Mesenchymal stem cell (in vitro differentiated cells and primary cell): Measurements from ENCODE around the gene EDDM3A.
"Not testable (repeated sequence)": the region's sequence is repeated elsewhere in the genome, so short reads cannot be mapped to it uniquely, and the experiment has no call there.

Experiments used
- DNase-seq: peaks from one replicate; pipeline ENCODE4 v3.0.0-alpha.2; 2013
- H2AFZ ChIP-seq: one replicate; pipeline ENCODE4 v1.6.1; 2013; ENCODE audit warnings: low read depth, mild to moderate bottlenecking, control low read depth, inconsistent platforms, low read length, moderate library complexity
- H2AK5ac ChIP-seq: 2 replicates; pipeline ENCODE4 v1.6.1; 2013; ENCODE audit warnings: low read length, moderate library complexity, mild to moderate bottlenecking, inconsistent platforms; ENCODE audit not compliant: severe bottlenecking
- H2BK120ac ChIP-seq: one replicate; pipeline ENCODE4 v1.6.1; 2013; ENCODE audit warnings: low read depth, mild to moderate bottlenecking, inconsistent platforms, low read length, moderate library complexity
- H2BK12ac ChIP-seq, 2 experiments: one replicate each; pipeline ENCODE4 v1.6.1; 2013; ENCODE audit warnings: inconsistent platforms in 2 of 2, low read length in 2 of 2, mild to moderate bottlenecking in 2 of 2, moderate library complexity in 2 of 2, control low read depth in 1 of 2
- H2BK15ac ChIP-seq: one replicate; pipeline ENCODE4 v1.6.1; 2013; ENCODE audit warnings: mild to moderate bottlenecking, low read depth, inconsistent platforms; ENCODE audit not compliant: poor library complexity, severe bottlenecking
- H2BK5ac ChIP-seq: 2 replicates; pipeline ENCODE4 v1.6.1; 2013; ENCODE audit warnings: low read depth, mild to moderate bottlenecking, low read length, control low read depth, inconsistent platforms; ENCODE audit not compliant: poor library complexity, severe bottlenecking
- H3K14ac ChIP-seq, 2 experiments: one replicate each; pipeline ENCODE4 v1.6.1; 2013; ENCODE audit warnings: inconsistent platforms in 2 of 2, low read length in 2 of 2, control low read depth in 1 of 2, mild to moderate bottlenecking in 1 of 2, moderate library complexity in 1 of 2
- H3K18ac ChIP-seq, 2 experiments: one replicate each; pipeline ENCODE4 v1.6.1; 2013; ENCODE audit warnings: inconsistent platforms in 2 of 2, low read length in 2 of 2, control low read depth in 1 of 2, low read depth in 1 of 2, mild to moderate bottlenecking in 1 of 2
- H3K23ac ChIP-seq, 2 experiments: one replicate each; pipeline ENCODE4 v1.6.1; 2013; ENCODE audit warnings: inconsistent platforms in 2 of 2, low read length in 2 of 2, mild to moderate bottlenecking in 2 of 2, moderate library complexity in 2 of 2, control low read depth in 1 of 2
- H3K27ac ChIP-seq: 2 replicates; pipeline ENCODE4 v1.5.1; 2013; ENCODE audit warnings: mild to moderate bottlenecking, moderate library complexity, low read length, control low read depth, inconsistent platforms; ENCODE audit not compliant: poor library complexity, severe bottlenecking
- H3K27me3 ChIP-seq, 2 experiments: 2 replicates each; pipeline versions ENCODE4 v1.6.1 to v1.7.0; 2013; ENCODE audit warnings: low read length in 2 of 2, mild to moderate bottlenecking in 2 of 2, moderate library complexity in 2 of 2, control low read depth in 1 of 2, inconsistent platforms in 1 of 2; ENCODE audit not compliant: control insufficient read depth in 1 of 2, insufficient read depth in 1 of 2
- H3K36me3 ChIP-seq, 2 experiments: 2 replicates each; pipeline versions ENCODE4 v1.6.1 to v1.7.0; 2013; ENCODE audit warnings: low read length in 2 of 2, control low read depth in 1 of 2, inconsistent platforms in 1 of 2, low read depth in 1 of 2, mild to moderate bottlenecking in 1 of 2; ENCODE audit not compliant: insufficient read depth in 2 of 2, control insufficient read depth in 1 of 2
- H3K4ac ChIP-seq, 2 experiments: one replicate each; pipeline ENCODE4 v1.6.1; 2013; ENCODE audit warnings: inconsistent platforms in 2 of 2, low read length in 2 of 2, mild to moderate bottlenecking in 2 of 2, moderate library complexity in 2 of 2, control low read depth in 1 of 2, low read depth in 1 of 2
- H3K4me1 ChIP-seq: 2 replicates; pipeline ENCODE4 v1.6.1; 2013; ENCODE audit warnings: low read depth, low read length, control low read depth; ENCODE audit not compliant: control insufficient read depth, insufficient read depth
- H3K4me2 ChIP-seq: 2 replicates; pipeline ENCODE4 v1.6.1; 2013; ENCODE audit warnings: low read length, mild to moderate bottlenecking, inconsistent platforms; ENCODE audit not compliant: poor library complexity, severe bottlenecking
- H3K4me3 ChIP-seq, 2 experiments: 2 replicates each; pipeline versions ENCODE4 v1.5.1 to v1.7.0; 2013; ENCODE audit warnings: low read length in 2 of 2, mild to moderate bottlenecking in 2 of 2, control low read depth in 1 of 2, low read depth in 1 of 2; ENCODE audit not compliant: insufficient read depth in 1 of 2
- H3K79me1 ChIP-seq: replicated peaks from 2 replicates; pipeline ENCODE4 v1.6.1; 2013; ENCODE audit warnings: mild to moderate bottlenecking, control low read depth, low read length, inconsistent platforms; ENCODE audit not compliant: poor library complexity, severe bottlenecking
- H3K9ac ChIP-seq: 2 replicates; pipeline ENCODE4 v1.7.0; 2013; ENCODE audit warnings: mild to moderate bottlenecking, low read length, moderate library complexity
- H3K9me3 ChIP-seq: 2 replicates; pipeline ENCODE4 v1.7.0; 2013; ENCODE audit warnings: mild to moderate bottlenecking, low read length; ENCODE audit not compliant: control insufficient read depth
- H4K8ac ChIP-seq: one replicate; pipeline ENCODE4 v1.6.1; 2013; ENCODE audit warnings: inconsistent platforms, mild to moderate bottlenecking, low read length, moderate library complexity
- H4K91ac ChIP-seq: one replicate; pipeline ENCODE4 v1.6.1; 2013; ENCODE audit warnings: mild to moderate bottlenecking, low read length, inconsistent platforms
- WGBS: methylation state at CpG from one replicate; pipeline ENCODE4 v1.1.7; 2013; ENCODE audit warnings: mixed read lengths; 5-methylcytosine and 5-hydroxymethylcytosine counted together

The EDDM3A gene

DNA sequence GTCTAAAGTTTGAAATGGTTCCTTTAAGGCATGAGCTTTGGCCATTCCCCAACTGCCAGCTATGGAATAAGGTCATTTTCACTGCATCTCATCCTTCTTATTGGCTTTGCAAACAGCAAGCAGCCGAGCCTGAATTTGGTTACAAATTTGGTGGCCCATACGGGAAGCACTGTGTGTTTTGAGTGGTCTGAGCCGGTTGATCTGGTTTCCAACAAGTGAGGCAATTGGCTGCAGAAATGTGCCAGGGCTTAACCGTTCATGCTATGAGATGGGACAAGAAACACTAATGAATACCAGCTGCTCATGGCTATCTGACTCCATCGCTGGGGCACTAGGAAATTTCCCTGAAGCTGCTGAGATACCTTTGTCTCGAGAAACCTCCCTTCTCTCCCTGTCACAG is 9.3 kb downstream of the EDDM3A start:
- 76% methylated on average over 6 of the region's 6 CpGs for WGBS
- H3K27ac ChIP-seq: no peak overlapping the region
- H3K4me2 ChIP-seq: no peak overlapping the region
- no peak overlapping the region for H2AFZ ChIP-seq
- no peaks in the 10 kb centered on the region for H3K4me1 ChIP-seq
- no peak for DNase-seq
- no peak overlapping the region for H3K9ac ChIP-seq
- no peak overlapping the region for H4K8ac ChIP-seq
- H3K4ac ChIP-seq: no peak overlapping the region
- H2BK12ac ChIP-seq: no peak overlapping the region
- no peak overlapping the region for H4K91ac ChIP-seq
- H3K27me3 ChIP-seq: peaks cover 0 to 15% of the 10 kb centered on the region in 2 experiments
- no peak overlapping the region for H3K4me3 ChIP-seq
- no peaks in the 10 kb centered on the region for H3K79me1 ChIP-seq
- H3K23ac ChIP-seq: no peak overlapping the region
- H3K18ac ChIP-seq: no peak overlapping the region
- no peak overlapping the region for H2BK15ac ChIP-seq
- H3K36me3 ChIP-seq: no peaks in the 10 kb centered on the region
- H3K9me3 ChIP-seq: peaks cover 21% of the 10 kb centered on the region
- H2BK5ac ChIP-seq: no peak overlapping the region
- H2AK5ac ChIP-seq: no peak overlapping the region
- H3K14ac ChIP-seq: no peak overlapping the region
- no peak overlapping the region for H2BK120ac ChIP-seq

DNA sequence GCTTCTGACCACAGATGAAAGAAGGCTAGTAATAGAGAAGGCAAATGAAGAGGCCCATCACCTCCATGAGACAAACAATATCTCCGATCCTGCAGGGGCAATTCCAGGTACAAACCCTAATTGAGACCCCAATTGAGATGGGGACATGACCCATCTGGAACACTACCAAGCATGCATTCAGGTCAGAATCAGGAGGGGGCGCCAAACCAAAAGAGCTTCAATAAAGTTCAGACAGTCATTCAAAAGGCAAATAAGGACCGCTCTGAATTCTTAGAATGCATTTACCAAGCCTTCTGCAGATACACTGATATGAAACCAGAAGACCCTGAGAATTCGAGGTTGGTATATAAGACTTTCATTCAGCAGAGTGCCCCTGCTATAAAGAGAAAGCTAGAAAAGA is 12.3 kb downstream of the EDDM3A start:
- H2BK15ac ChIP-seq: no peak overlapping the region
- H2BK5ac ChIP-seq: no peak overlapping the region
- no peaks in the 10 kb centered on the region for H3K36me3 ChIP-seq
- H2BK12ac ChIP-seq: no peak overlapping the region
- H3K4me1 ChIP-seq: no peaks in the 10 kb centered on the region
- no peak overlapping the region for H2AK5ac ChIP-seq
- H3K79me1 ChIP-seq: no peaks in the 10 kb centered on the region
- no peak overlapping the region for H3K4me3 ChIP-seq
- peaks cover 0 to 18% of the 10 kb centered on the region in 2 experiments for H3K27me3 ChIP-seq
- no peak overlapping the region for H3K27ac ChIP-seq
- H2AFZ ChIP-seq: no peak overlapping the region
- no peak overlapping the region for H4K8ac ChIP-seq
- 55% methylated on average over 3 of the region's 4 CpGs for WGBS
- H3K4me2 ChIP-seq: no peak overlapping the region
- no peak overlapping the region for H3K23ac ChIP-seq
- DNase-seq: no peak
- no peak overlapping the region for H3K14ac ChIP-seq
- H4K91ac ChIP-seq: no peak overlapping the region
- no peak overlapping the region for H3K4ac ChIP-seq
- no peak overlapping the region for H3K9ac ChIP-seq
- H3K18ac ChIP-seq: no peak overlapping the region
- no peak overlapping the region for H2BK120ac ChIP-seq
- H3K9me3 ChIP-seq: peaks cover 7% of the 10 kb centered on the region

GRCh38 chr14:20759465-20759864 is 13.8 kb downstream of the EDDM3A start:
- not testable (repeated sequence) for H3K79me1 ChIP-seq

DNA sequence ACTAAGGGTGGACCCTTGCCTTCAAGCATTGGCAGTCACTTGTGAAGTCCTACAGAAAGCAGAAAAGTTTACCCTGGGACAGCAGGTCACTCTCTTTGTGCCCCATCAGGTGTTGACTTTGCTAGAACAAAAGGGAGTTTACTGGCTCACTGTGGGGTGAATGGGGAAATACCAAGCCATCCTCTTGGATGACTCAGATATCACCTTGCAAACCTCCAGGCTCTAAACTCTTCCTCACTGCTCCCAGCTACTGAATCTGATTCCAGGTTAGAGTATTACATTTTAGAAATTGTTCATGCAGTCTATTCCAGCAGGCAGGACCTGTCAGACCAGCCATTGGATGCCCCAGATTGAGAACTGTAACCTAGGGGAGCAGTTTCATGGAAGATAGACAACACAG is 15.3 kb downstream of the EDDM3A start:
- no peaks in the 10 kb centered on the region for H3K4me1 ChIP-seq
- H3K36me3 ChIP-seq: no peaks in the 10 kb centered on the region
- H2BK120ac ChIP-seq: no peak overlapping the region
- H3K4ac ChIP-seq: no peak overlapping the region
- no peak overlapping the region for H3K14ac ChIP-seq
- no peak overlapping the region for H2BK5ac ChIP-seq
- peaks cover 0 to 25% of the 10 kb centered on the region in 2 experiments for H3K27me3 ChIP-seq
- no peak overlapping the region for H2BK12ac ChIP-seq
- no peak overlapping the region for H2BK15ac ChIP-seq
- H3K27ac ChIP-seq: no peak overlapping the region
- no peaks in the 10 kb centered on the region for H3K79me1 ChIP-seq
- no peak for DNase-seq
- H3K9ac ChIP-seq: no peak overlapping the region
- H2AFZ ChIP-seq: no peak overlapping the region
- H4K91ac ChIP-seq: no peak overlapping the region
- H4K8ac ChIP-seq: no peak overlapping the region
- H3K23ac ChIP-seq: no peak overlapping the region
- H3K4me2 ChIP-seq: no peak overlapping the region
- no peaks in the 10 kb centered on the region for H3K9me3 ChIP-seq
- H2AK5ac ChIP-seq: no peak overlapping the region
- H3K18ac ChIP-seq: no peak overlapping the region
- H3K4me3 ChIP-seq: no peak overlapping the region

More at GRCh38 chr14:20759465-20759864, 13.8 kb downstream of the EDDM3A start:
- H3K27me3 ChIP-seq: peaks cover 0 to 23% of the 10 kb centered on the region in 2 experiments
- H3K4me2 ChIP-seq, H2BK15ac ChIP-seq, H3K27ac ChIP-seq, H2AFZ ChIP-seq, H3K9ac ChIP-seq, H3K14ac ChIP-seq, H3K4me1 ChIP-seq, H2BK12ac ChIP-seq, H3K36me3 ChIP-seq, H3K18ac ChIP-seq, H2BK5ac ChIP-seq, H3K9me3 ChIP-seq, H2BK120ac ChIP-seq, H3K23ac ChIP-seq, H3K4ac ChIP-seq, DNase-seq, H4K8ac ChIP-seq, H4K91ac ChIP-seq, H3K4me3 ChIP-seq, H2AK5ac ChIP-seq: not testable (repeated sequence)
- 87% methylated on average over 4 of the region's 5 CpGs for WGBS
